Measurements from ENCODE around the gene PTGS1. TPM values are rescaled to one million over a fixed set of nuclear protein-coding genes. Genes with fewer than 3 reads are reported as not detected.

Gene PTGS1
- total and polyA plus RNA-seq, 2 of the 8 experiments (the other 6 are each of a cell fraction or from before 2014, with no cell fraction given) = 1.1 to 1.9 TPM

DNA sequence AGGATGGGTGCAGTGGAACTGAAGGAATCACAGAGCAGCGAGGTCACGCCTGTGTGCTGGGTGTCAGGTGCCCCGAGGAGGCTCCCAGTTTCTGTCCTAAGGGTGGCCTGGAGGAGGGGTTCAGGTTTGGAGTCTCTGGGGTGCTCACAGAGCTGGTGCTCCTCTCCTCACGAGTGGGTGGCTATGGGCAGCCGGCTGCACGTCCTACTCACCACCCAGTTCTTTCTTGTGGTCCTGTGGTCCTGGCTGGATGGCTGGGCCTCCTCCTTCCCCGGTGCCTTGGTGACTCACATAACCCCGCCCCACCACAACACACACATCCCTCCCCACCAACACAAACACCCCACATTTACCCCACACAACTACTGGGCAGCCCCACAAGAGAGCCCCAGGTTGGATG lies 9.9 kb upstream of the PTGS1 start:
- Histone ChIP-seq H3K9me3 (ENCODE audit: insufficient read depth in 2 of 2, low read depth in 1 of 2, low read length in 1 of 2) (no peaks in the 10 kb centered on the region), H3K79me2 (ENCODE audit: control insufficient read depth in 1 of 2, insufficient read depth in 2 of 2, low read length in 2 of 2) (no peaks in the 10 kb centered on the region), H3K27ac (ENCODE audit: low read depth, low read length) (no peak overlapping the region), H3K27me3 (replicated peaks in 1 of 4; ENCODE audit: control insufficient read depth in 3 of 4, extremely low read depth in 1 of 4, insufficient read depth in 3 of 4, low read length in 3 of 4) (no peaks in the 10 kb centered on the region; a peak in 2 of 7 replicates), H3K18ac (ENCODE audit: extremely low read depth, low read length) (no peak overlapping the region), H4K91ac (replicated peaks; ENCODE audit: insufficient read length, low read length) (no peak overlapping the region), H2BK120ac (replicated peaks; ENCODE audit: low read depth, low read length) (no peak overlapping the region), H4K5ac (ENCODE audit: insufficient read length, low read depth, low read length) (no peak overlapping the region), H3K4me3 (ENCODE audit: extremely low read depth in 1 of 4, insufficient read depth in 2 of 4, low read depth in 3 of 4, low read length in 4 of 4) (no peak overlapping the region), H2AFZ (ENCODE audit: low read length) (no peak overlapping the region), H2BK12ac (ENCODE audit: low read depth, low read length) (no peak overlapping the region), H3K4me1 (replicated peaks in 1 of 4; ENCODE audit: control insufficient read depth in 3 of 4, insufficient read depth in 4 of 4, low read length in 3 of 4) (no peaks in the 10 kb centered on the region), H3K14ac (ENCODE audit: insufficient read length) (no peak overlapping the region), H3K4ac (replicated peaks; ENCODE audit: insufficient read length, low read depth, low read length) (no peak overlapping the region), H4K8ac (ENCODE audit: extremely low read depth, insufficient read depth, low read length) (no peak overlapping the region), H2AK5ac (ENCODE audit: low read depth, low read length) (no peak overlapping the region), H2BK5ac (ENCODE audit: low read depth, low read length) (no peak overlapping the region), H3K4me2 (ENCODE audit: insufficient read depth in 1 of 2, low read depth in 2 of 2, low read length in 2 of 2) (no peak overlapping the region), H3K9ac (replicated peaks in 1 of 4; ENCODE audit: extremely low read depth in 1 of 4, low read depth in 3 of 4, low read length in 3 of 4) (no peak overlapping the region), H2BK20ac (ENCODE audit: low read length) (no peak overlapping the region), H3K36me3 (ENCODE audit: control insufficient read depth in 2 of 4, insufficient read depth in 4 of 4, low read length in 3 of 4) (no peaks in the 10 kb centered on the region), H3K23ac (ENCODE audit: insufficient read length) (no peak overlapping the region), H3K56ac (replicated peaks; ENCODE audit: insufficient read length, low read depth, low read length) (no peak overlapping the region), H3K79me1 (ENCODE audit: low read depth, low read length) (no peaks in the 10 kb centered on the region), H2BK15ac (ENCODE audit: low read length) (no peak overlapping the region), H4K20me1 (replicated peaks in 1 of 2; ENCODE audit: control insufficient read depth in 1 of 2, insufficient read depth in 2 of 2, low read length in 2 of 2) (no peaks in the 10 kb centered on the region), H3K23me2 (ENCODE audit: low read depth, low read length) (peaks cover 3% of the 10 kb centered on the region; the same call in 1 of the 2 replicates)
- ChIA-PET POLR2A (ENCODE audit: partially characterized antibody) (no interaction called here), CTCF (ENCODE audit: partially characterized antibody) (interaction anchor here (0.8 to 3.0 kb wide), 6 partner anchors 8 to 237 kb away, joined by 3 to 14 read pairs (median 3); no protein-coding TSS in a partner anchor)
- 89% methylated on average over 8 of the region's 8 CpGs; no CpG with 5 or more reads in 1 of the 2 experiments for WGBS, 2 experiments (ENCODE audit: extremely low coverage in 1 of 2, insufficient coverage in 1 of 2, insufficient read length in 1 of 2, insufficient replicate concordance in 2 of 2, low coverage in 1 of 2, low lambda C conversion rate in 2 of 2, missing lambda C conversion rate in 1 of 2)
- DNase-seq (ENCODE audit: low read depth in 1 of 2, low spot score in 2 of 2) = no peak
- no peak for FAIRE-seq
- TF ChIP-seq SIX5 (IDR thresholded peaks at IDR 0.05; ENCODE audit: low read depth, low read length) (no peak), ATF2 (IDR thresholded peaks at IDR 0.05; ENCODE audit: low read length) (no peak), HDAC6 (IDR thresholded peaks at IDR 0.05; ENCODE audit: low read depth, low read length) (no peak), HDAC2 (IDR thresholded peaks at IDR 0.05; ENCODE audit: borderline replicate concordance in 1 of 2, low read depth in 2 of 2, low read length in 2 of 2) (no peak), RFX5 (IDR thresholded peaks at IDR 0.05; ENCODE audit: borderline replicate concordance, low read depth, low read length) (no peak), ASH2L (IDR thresholded peaks at IDR 0.05; ENCODE audit: low read length) (no peak), POU5F1 (IDR thresholded peaks at IDR 0.05; ENCODE audit: low read depth, low read length) (no peak), BCL11A (IDR thresholded peaks at IDR 0.05; ENCODE audit: low read depth in 2 of 2, low read length in 2 of 2) (no peak), MAFK (IDR thresholded peaks at IDR 0.05; ENCODE audit: low read depth, low read length) (no peak), CBX8 (IDR thresholded peaks at IDR 0.05; ENCODE audit: borderline replicate concordance, low read depth, low read length) (no peak), CTBP2 (IDR thresholded peaks at IDR 0.05; ENCODE audit: borderline replicate concordance, insufficient read depth, insufficient read length, low read length) (no peak), FOSL1 (IDR thresholded peaks at IDR 0.05; ENCODE audit: insufficient read depth, low read depth, low read length) (no peak)

All from H1 (cell line).